Neutrophil (primary cell): ENCODE measurements around the gene KIAA1671.

Experiments
- H3K27ac ChIP-seq: fragments of 200-600 bp; sonication (generic); 2 replicates; pipeline ENCODE4 v1.5.1; 2016; ENCODE audit warnings: mild to moderate bottlenecking, moderate library complexity
- H3K27me3 ChIP-seq: fragments of 200-600 bp; sonication (generic); 2 replicates; pipeline ENCODE4 v1.6.0; 2016; ENCODE audit warnings: mild to moderate bottlenecking
- H3K36me3 ChIP-seq: fragments of 200-600 bp; sonication (generic); 2 replicates; pipeline ENCODE4 v1.5.1; 2017
- H3K4me1 ChIP-seq, 2 experiments: fragments of 200-600 bp in 1 of 2; sonication (generic) in 1 of 2; 1 replicate in 1 of 2; 2 replicates in 1 of 2; pipeline versions ENCODE4 v1.5.1 to v1.6.1; 2013 to 2016; ENCODE audit warnings: low read depth in 1 of 2, low read length in 1 of 2, mild to moderate bottlenecking in 1 of 2, moderate library complexity in 1 of 2; ENCODE audit not compliant: control insufficient read depth in 1 of 2, insufficient read depth in 1 of 2
- H3K4me3 ChIP-seq, 2 experiments: fragments of 200-600 bp in 1 of 2; sonication (generic) in 1 of 2; 1 replicate in 1 of 2; 2 replicates in 1 of 2; pipeline ENCODE4 v1.5.1; 2013 to 2016; ENCODE audit warnings: low read depth in 1 of 2, low read length in 1 of 2, mild to moderate bottlenecking in 1 of 2, moderate library complexity in 1 of 2
- H3K9me3 ChIP-seq: fragments of 200-600 bp; sonication (generic); 2 replicates; pipeline ENCODE4 v1.5.1; 2016
- CTCF ChIP-seq: fragments of 200-600 bp; sonication (generic); IDR thresholded peaks from 2 replicates; pipeline ENCODE4 v1.5.1; 2016; ENCODE audit warnings: antibody characterized with exemption

KIAA1671 gene

DNA sequence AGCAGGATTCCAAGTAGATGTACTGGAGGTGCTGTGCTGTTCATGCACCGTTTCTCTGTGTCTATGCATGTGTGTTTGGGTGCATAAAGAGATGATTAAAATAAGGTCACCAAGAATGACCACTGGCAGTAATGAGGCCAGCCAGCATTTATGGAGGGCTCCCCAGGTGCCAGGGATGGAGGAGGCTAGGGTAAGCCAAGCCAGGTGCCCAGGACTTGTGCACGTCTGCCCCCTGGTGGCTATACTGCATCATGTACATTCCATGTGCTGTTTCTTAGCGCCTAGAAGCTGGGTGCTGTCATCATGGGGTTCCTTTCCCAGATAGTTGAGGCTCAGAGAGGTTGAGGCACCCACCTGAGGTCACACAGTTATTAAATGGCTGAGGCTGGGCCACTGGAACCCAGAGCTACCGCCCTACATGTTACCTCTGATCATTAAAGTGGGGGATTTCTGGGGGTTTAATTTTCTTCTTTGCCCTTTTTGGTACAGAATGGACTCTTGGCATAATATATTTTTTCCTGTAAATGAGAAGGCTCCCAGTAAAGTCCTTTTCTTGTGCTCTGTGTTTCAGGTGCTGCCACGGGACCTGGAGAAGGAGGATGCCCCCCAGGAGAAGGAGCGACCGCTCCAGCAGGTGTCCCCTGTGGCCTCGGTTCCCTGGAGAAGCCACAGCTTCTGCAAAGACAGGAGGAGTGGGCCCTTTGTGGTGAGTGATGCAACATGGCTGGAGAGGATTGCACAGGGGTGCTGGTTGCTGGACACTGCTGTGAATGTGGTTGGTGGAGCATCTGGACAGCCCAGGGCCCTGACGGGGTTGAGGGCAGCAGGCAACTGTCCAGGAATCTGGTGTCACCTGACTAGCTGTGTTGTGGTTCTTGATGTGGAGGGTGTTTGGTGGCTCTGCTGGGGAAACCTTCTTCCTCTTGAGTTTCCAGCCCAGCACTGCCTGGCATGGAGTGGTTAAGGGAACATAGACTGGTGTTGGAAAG, 96.4 kb downstream of the KIAA1671 start:
- no peak for TF ChIP-seq CTCF
- H3K36me3 ChIP-seq, result no peaks in the 10 kb centered on the region
- no peaks in the 10 kb centered on the region for H3K27me3 ChIP-seq

GRCh38 chr22:25049770-25050169, 97.3 kb downstream of the KIAA1671 start:
- TF ChIP-seq CTCF, result no peak
- H3K36me3 ChIP-seq, result no peaks in the 10 kb centered on the region
- no peaks in the 10 kb centered on the region for H3K4me1 ChIP-seq
- H3K4me3 ChIP-seq, result no peak overlapping the region
- H3K27me3 ChIP-seq, result no peaks in the 10 kb centered on the region
- H3K9me3 ChIP-seq, result no peaks in the 10 kb centered on the region
- no peak overlapping the region for H3K27ac ChIP-seq

More for the DNA sequence above, 96.4 kb downstream of the KIAA1671 start:
- Histone ChIP-seq H3K27ac (no peak overlapping the region), H3K9me3 (no peaks in the 10 kb centered on the region), H3K4me3 (no peak overlapping the region), H3K4me1 (no peaks in the 10 kb centered on the region)

DNA sequence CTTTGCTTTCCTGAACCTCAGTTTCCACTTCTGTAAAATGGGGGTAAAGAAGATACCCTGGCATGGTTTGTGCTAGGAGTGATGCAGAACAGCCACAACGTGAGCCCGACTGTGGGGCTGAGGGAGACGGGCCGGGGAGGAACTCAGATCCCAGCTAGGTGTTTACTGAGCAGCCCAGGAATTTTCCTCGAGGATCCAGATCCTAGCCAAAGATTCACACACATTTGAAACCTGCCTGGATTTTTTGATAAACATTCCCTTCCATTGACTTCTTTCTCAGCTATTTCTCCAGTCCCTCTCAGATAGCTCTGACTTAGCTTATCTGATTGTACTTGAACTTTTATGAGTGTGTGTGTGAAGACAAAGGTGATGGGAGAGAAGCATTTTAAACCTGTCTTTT, 98.0 kb downstream of the KIAA1671 start:
- no peak for TF ChIP-seq CTCF

GRCh38 chr22:25051073-25051472, 98.6 kb downstream of the KIAA1671 start:
- Histone ChIP-seq H3K4me3 (no peak overlapping the region), H3K27ac (no peak overlapping the region), H3K4me1 (no peaks in the 10 kb centered on the region), H3K27me3 (no peaks in the 10 kb centered on the region), H3K9me3 (no peaks in the 10 kb centered on the region), H3K36me3 (no peaks in the 10 kb centered on the region)
- no peak for TF ChIP-seq CTCF

More for the DNA sequence above, 98.0 kb downstream of the KIAA1671 start:
- no peak overlapping the region for H3K4me3 ChIP-seq
- no peaks in the 10 kb centered on the region for H3K4me1 ChIP-seq
- H3K9me3 ChIP-seq, result no peaks in the 10 kb centered on the region
- no peaks in the 10 kb centered on the region for H3K36me3 ChIP-seq
- no peaks in the 10 kb centered on the region for H3K27me3 ChIP-seq
- H3K27ac ChIP-seq, result no peak overlapping the region

GRCh38 chr22:25051983-25052710, 99.6 kb downstream of the KIAA1671 start:
- no peak for TF ChIP-seq CTCF
- Histone ChIP-seq H3K27me3 (no peaks in the 10 kb centered on the region), H3K4me1 (no peaks in the 10 kb centered on the region)

More at GRCh38 chr22:25051983-25052710, 99.6 kb downstream of the KIAA1671 start:
- Histone ChIP-seq H3K9me3 (no peaks in the 10 kb centered on the region), H3K27ac (no peak overlapping the region), H3K4me3 (no peak overlapping the region), H3K36me3 (no peaks in the 10 kb centered on the region)
